HL-60 (cell line): ENCODE data around the gene PUS1.

ENCODE experiments used
- CTCF ChIP-seq: IDR thresholded peaks from one replicate; pipeline ENCODE4 v1.5.1; 2011; ENCODE audit warnings: low read length, control low read depth, inconsistent platforms; ENCODE audit not compliant: insufficient read depth
- POLR2AphosphoS5 ChIP-seq: IDR thresholded peaks from 2 replicates; pipeline ENCODE4 v1.6.1; 2012; ENCODE audit warnings: low read depth

- no peak for TF ChIP-seq CTCF
- TF ChIP-seq POLR2AphosphoS5, result no peak
Observed at GRCh38 chr12:131919051-131919347, 10.1 kb upstream of the PUS1 start.
